Activated naive CD4-positive, alpha-beta T cell treated with anti-CD3 and anti-CD28 coated beads for 36 hours (primary cell): Measurements from ENCODE around the gene SIGLEC10. TPM values are rescaled to one million over a fixed set of nuclear protein-coding genes. Genes with fewer than 3 reads are reported as not detected.
"Not testable (repeated sequence)": the region's sequence is repeated elsewhere in the genome, so short reads cannot be mapped to it uniquely, and the experiment has no call there.

Experiments used
- CTCF ChIA-PET: fragments of 350-600 bp; sonication (Branson Sonifier 250); formaldehyde crosslinking; loops from one replicate; lab custom pipeline; 2021; ENCODE audit warnings: antibody characterized with exemption; lab: Charles Lee
- DNase-seq: peaks from one replicate; pipeline ENCODE4 v3.0.0-alpha.2; 2020
- H3K27ac Mint-ChIP-seq: one replicate; pipeline ENCODE4 v1.8.0; 2021; ENCODE audit warnings: mild to moderate bottlenecking, mixed read lengths
- H3K27me3 Mint-ChIP-seq: one replicate; pipeline ENCODE4 v1.8.0; 2021; ENCODE audit warnings: low read depth, mixed read lengths
- H3K36me3 Mint-ChIP-seq: one replicate; pipeline ENCODE4 v1.8.0; 2021; ENCODE audit warnings: low read depth, mixed read lengths
- H3K4me1 Mint-ChIP-seq: one replicate; pipeline ENCODE4 v1.8.0; 2021; ENCODE audit warnings: low read depth, mixed read lengths
- H3K4me3 Mint-ChIP-seq: one replicate; pipeline ENCODE4 v1.8.0; 2021; ENCODE audit warnings: mild to moderate bottlenecking, moderate library complexity, mixed read lengths
- H3K9me3 Mint-ChIP-seq: one replicate; pipeline ENCODE4 v1.8.0; 2021; ENCODE audit warnings: mixed read lengths
- intact Hi-C: fragments of 100-400 bp; cut with micrococcal nuclease; formaldehyde crosslinking; loops from one replicate; pipeline ENCODE4 v1.15.1; 2023
- total RNA-seq, 2 experiments: library from RNA; stranded (reverse); gene quantifications; one replicate each; pipeline ENCODE4 v1.2.3, GENCODE V29; 2021

The SIGLEC10 gene
- total RNA-seq, 2 experiments from 2014 or later, result not detected

GRCh38 chr19:51407511-51408131 lies 9.8 kb downstream of the SIGLEC10 start:
- H3K4me3 Mint-ChIP-seq, result no peak overlapping the region
- no peak overlapping the region for H3K27ac Mint-ChIP-seq
- peak; percentile 56 for DNase-seq
- peaks cover 15% of the 10 kb centered on the region for H3K27me3 Mint-ChIP-seq
- peaks cover 6% of the 10 kb centered on the region for H3K9me3 Mint-ChIP-seq
- H3K4me1 Mint-ChIP-seq, result no peaks in the 10 kb centered on the region
- H3K36me3 Mint-ChIP-seq, result peaks cover 13% of the 10 kb centered on the region
- intact Hi-C loops, result loop anchor here (1.0 kb wide), 1 partner anchor 68 kb away; no protein-coding TSS in a partner anchor
- CTCF ChIA-PET, result interaction anchor here (0.7 to 2.1 kb wide), 11 partner anchors 9 to 249 kb away, joined by 3 to 12 read pairs (median 3); partner anchors contain the start of gene NKG7

- CTCF ChIA-PET, result no interaction called here
These were observed 15.3 kb downstream of the SIGLEC10 start for GRCh38 chr19:51402117-51402516.

GRCh38 chr19:51399936-51400335 lies 17.5 kb downstream of the SIGLEC10 start:
- H3K4me1 Mint-ChIP-seq, result peaks cover 16% of the 10 kb centered on the region
- peaks cover 17% of the 10 kb centered on the region for H3K9me3 Mint-ChIP-seq
- H3K27ac Mint-ChIP-seq, H3K4me3 Mint-ChIP-seq, DNase-seq, H3K27me3 Mint-ChIP-seq: not testable (repeated sequence)
- intact Hi-C loops, result loop anchor here (10.0 kb wide), 1 partner anchor 115 kb away; no protein-coding TSS in a partner anchor
- CTCF ChIA-PET, result interaction anchor here (1.1 kb wide), 1 partner anchor 39 kb away, joined by 4 read pairs; no protein-coding TSS in a partner anchor
- H3K36me3 Mint-ChIP-seq, result peaks cover 24% of the 10 kb centered on the region

More at GRCh38 chr19:51402117-51402516, 15.3 kb downstream of the SIGLEC10 start:
- peaks cover 4% of the 10 kb centered on the region for H3K4me1 Mint-ChIP-seq
- H3K4me3 Mint-ChIP-seq, result no peak overlapping the region
- H3K36me3 Mint-ChIP-seq, result peaks cover 23% of the 10 kb centered on the region
- H3K9me3 Mint-ChIP-seq, result peaks cover 17% of the 10 kb centered on the region
- no peak overlapping the region for H3K27ac Mint-ChIP-seq
- peaks cover 3% of the 10 kb centered on the region for H3K27me3 Mint-ChIP-seq
- intact Hi-C loops, result no loop called here
- DNase-seq, result no peak

- Mint-ChIP-seq H3K4me1 (peaks cover 22% of the 10 kb centered on the region), H3K27ac (no peak overlapping the region), H3K9me3 (peaks cover 17% of the 10 kb centered on the region), H3K4me3 (no peak overlapping the region), H3K27me3 (peaks cover 3% of the 10 kb centered on the region), H3K36me3 (peaks cover 27% of the 10 kb centered on the region)
- CTCF ChIA-PET, result interaction anchor here (1.1 to 1.8 kb wide), 3 partner anchors 9 to 40 kb away, joined by 4 to 8 read pairs (median 4); no protein-coding TSS in a partner anchor
- DNase-seq, result no peak
- intact Hi-C loops, result loop anchor here (10.0 kb wide), 1 partner anchor 116 kb away; no protein-coding TSS in a partner anchor
These were observed 18.2 kb downstream of the SIGLEC10 start for GRCh38 chr19:51399231-51399630.

- Mint-ChIP-seq H3K4me1 (peaks cover 27% of the 10 kb centered on the region), H3K4me3 (no peak overlapping the region), H3K27ac (no peak overlapping the region), H3K36me3 (peaks cover 21% of the 10 kb centered on the region), H3K27me3 (no peaks in the 10 kb centered on the region), H3K9me3 (peaks cover 13% of the 10 kb centered on the region)
- CTCF ChIA-PET, result interaction anchor here (0.6 to 1.8 kb wide), 7 partner anchors 10 to 1565 kb away, joined by 3 to 8 read pairs (median 3); no protein-coding TSS in a partner anchor
- no peak for DNase-seq
- intact Hi-C loops, result loop anchor here (10.0 kb wide), 1 partner anchor 117 kb away; no protein-coding TSS in a partner anchor
These were observed 19.2 kb downstream of the SIGLEC10 start for GRCh38 chr19:51398096-51398704.

GRCh38 chr19:51397453-51397852 lies 20.0 kb downstream of the SIGLEC10 start:
- not testable (repeated sequence) for H3K27ac Mint-ChIP-seq, H3K4me3 Mint-ChIP-seq, DNase-seq, H3K27me3 Mint-ChIP-seq
- intact Hi-C loops, result loop anchor here (10.0 kb wide), 1 partner anchor 117 kb away; no protein-coding TSS in a partner anchor
- H3K36me3 Mint-ChIP-seq, result peaks cover 17% of the 10 kb centered on the region
- peaks cover 32% of the 10 kb centered on the region for H3K4me1 Mint-ChIP-seq
- peaks cover 10% of the 10 kb centered on the region for H3K9me3 Mint-ChIP-seq
- CTCF ChIA-PET, result interaction anchor here (0.7 to 2.7 kb wide), 7 partner anchors 24 to 1564 kb away, joined by 3 to 7 read pairs (median 3); no protein-coding TSS in a partner anchor

GRCh38 chr19:51396175-51396574 lies 21.3 kb downstream of the SIGLEC10 start:
- peaks cover 9% of the 10 kb centered on the region for H3K36me3 Mint-ChIP-seq
- no peaks in the 10 kb centered on the region for H3K27me3 Mint-ChIP-seq
- intact Hi-C loops, result loop anchor here (10.0 kb wide), 1 partner anchor 119 kb away; no protein-coding TSS in a partner anchor
- CTCF ChIA-PET, result interaction anchor here (0.8 to 2.7 kb wide), 9 partner anchors 12 to 284 kb away, joined by 3 to 12 read pairs (median 5); partner anchors contain the start of gene SIGLEC10
- peaks cover 32% of the 10 kb centered on the region for H3K4me1 Mint-ChIP-seq
- DNase-seq, result no peak
- H3K9me3 Mint-ChIP-seq, result no peaks in the 10 kb centered on the region
- H3K4me3 Mint-ChIP-seq, result peak overlapping the region; percentile 95
- no peak overlapping the region for H3K27ac Mint-ChIP-seq

GRCh38 chr19:51394050-51394836 lies 23.2 kb downstream of the SIGLEC10 start:
- H3K9me3 Mint-ChIP-seq, result no peaks in the 10 kb centered on the region
- peaks cover 8% of the 10 kb centered on the region for H3K36me3 Mint-ChIP-seq
- intact Hi-C loops, result loop anchor here (1.0 to 10.0 kb wide), 6 partner anchors 22 to 279 kb away; partner anchors contain the start of gene NKG7
- H3K27ac Mint-ChIP-seq, result peak overlapping the region; percentile 96
- DNase-seq, result peak; percentile 98
- peak overlapping the region; percentile 95 for H3K4me3 Mint-ChIP-seq
- H3K4me1 Mint-ChIP-seq, result peaks cover 35% of the 10 kb centered on the region
- CTCF ChIA-PET, result interaction anchor here (0.7 to 2.7 kb wide), 4 partner anchors 22 to 121 kb away, joined by 3 to 7 read pairs (median 4); partner anchors contain the start of gene NKG7
- H3K27me3 Mint-ChIP-seq, result no peaks in the 10 kb centered on the region

- peak overlapping the region; percentile 46 for H3K4me3 Mint-ChIP-seq
These were observed 24.7 kb downstream of the SIGLEC10 start for GRCh38 chr19:51392701-51393100.

GRCh38 chr19:51391073-51391611 lies 26.3 kb downstream of the SIGLEC10 start:
- peaks cover 28% of the 10 kb centered on the region for H3K4me1 Mint-ChIP-seq
- peaks cover 8% of the 10 kb centered on the region for H3K36me3 Mint-ChIP-seq
- no peak overlapping the region for H3K4me3 Mint-ChIP-seq
- CTCF ChIA-PET, result no interaction called here
- H3K27ac Mint-ChIP-seq, result no peak overlapping the region
- intact Hi-C loops, result loop anchor here (10.0 kb wide), 1 partner anchor 124 kb away; no protein-coding TSS in a partner anchor
- H3K9me3 Mint-ChIP-seq, result no peaks in the 10 kb centered on the region
- no peak for DNase-seq
- H3K27me3 Mint-ChIP-seq, result no peaks in the 10 kb centered on the region

More at GRCh38 chr19:51392701-51393100, 24.7 kb downstream of the SIGLEC10 start:
- Mint-ChIP-seq H3K27me3 (no peaks in the 10 kb centered on the region), H3K36me3 (peaks cover 8% of the 10 kb centered on the region), H3K4me1 (peaks cover 31% of the 10 kb centered on the region), H3K9me3 (no peaks in the 10 kb centered on the region), H3K27ac (peak overlapping the region; percentile 69)
- DNase-seq, result no peak
- intact Hi-C loops, result loop anchor here (10.0 kb wide), 1 partner anchor 122 kb away; no protein-coding TSS in a partner anchor
- CTCF ChIA-PET, result no interaction called here

GRCh38 chr19:51389143-51389542 lies 28.3 kb downstream of the SIGLEC10 start:
- Mint-ChIP-seq H3K4me3 (no peak overlapping the region), H3K36me3 (no peaks in the 10 kb centered on the region), H3K27me3 (no peaks in the 10 kb centered on the region), H3K9me3 (no peaks in the 10 kb centered on the region), H3K27ac (no peak overlapping the region), H3K4me1 (peaks cover 13% of the 10 kb centered on the region)
- CTCF ChIA-PET, result no interaction called here
- no peak for DNase-seq
- intact Hi-C loops, result no loop called here
